ENCODE data around the gene IL1A.

GRCh38 chr2:112809112-112809511, 24.8 kb upstream of the IL1A start:
- TF ChIP-seq CTCF (IDR thresholded peaks at IDR 0.05; ENCODE audit: low read length), result no peak
- no peak for TF ChIP-seq EZH2 (IDR thresholded peaks at IDR 0.05; ENCODE audit: borderline replicate concordance, low read length)

Data from OCI-LY1 (cell line).